ENCODE results near the gene PDZRN3.

The PDZRN3 gene

DNA sequence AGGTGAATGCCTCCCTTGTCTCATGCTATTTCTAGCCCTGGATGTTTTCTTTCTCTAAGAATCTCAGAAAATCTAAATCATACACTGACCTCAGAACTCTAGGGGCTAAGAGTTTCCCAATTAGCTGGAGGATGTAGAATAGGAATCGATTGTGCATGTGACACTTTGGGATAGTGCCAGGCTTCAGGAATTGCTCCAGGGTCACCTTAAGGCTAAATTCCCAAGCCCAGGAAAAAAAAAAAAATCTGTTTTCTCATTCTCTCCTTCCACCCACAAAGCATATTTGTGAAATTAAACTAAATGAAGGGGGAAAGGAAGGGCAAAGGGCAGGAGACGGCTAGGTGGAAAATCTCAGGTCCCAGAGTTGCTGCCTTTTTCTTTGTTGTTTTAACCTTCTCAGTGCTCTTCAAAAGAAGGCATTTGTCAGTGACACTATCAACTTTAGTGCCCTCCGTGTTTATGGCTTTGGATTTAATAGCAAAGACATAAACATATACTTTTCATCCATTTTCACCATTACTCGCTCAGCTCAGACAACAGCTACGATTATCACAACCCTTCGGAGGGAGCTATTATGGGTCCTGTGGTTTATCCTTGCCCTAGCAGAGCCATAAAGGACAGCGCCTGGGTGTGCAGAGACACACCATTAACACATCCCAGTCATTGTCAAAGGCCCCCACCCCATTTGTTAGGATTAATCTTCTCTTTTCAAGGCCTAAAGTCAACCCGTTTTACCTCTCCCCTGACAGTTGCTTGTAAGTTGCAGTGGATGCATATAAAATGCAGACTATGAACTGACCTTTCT, 271.7 kb downstream of the PDZRN3 start:
- no peak overlapping the region for H3K4me3 ChIP-seq (replicated peaks in 1 of 2; ENCODE audit: low read depth in 2 of 2, low read length in 2 of 2)
- TF ChIP-seq, protein P1, sequence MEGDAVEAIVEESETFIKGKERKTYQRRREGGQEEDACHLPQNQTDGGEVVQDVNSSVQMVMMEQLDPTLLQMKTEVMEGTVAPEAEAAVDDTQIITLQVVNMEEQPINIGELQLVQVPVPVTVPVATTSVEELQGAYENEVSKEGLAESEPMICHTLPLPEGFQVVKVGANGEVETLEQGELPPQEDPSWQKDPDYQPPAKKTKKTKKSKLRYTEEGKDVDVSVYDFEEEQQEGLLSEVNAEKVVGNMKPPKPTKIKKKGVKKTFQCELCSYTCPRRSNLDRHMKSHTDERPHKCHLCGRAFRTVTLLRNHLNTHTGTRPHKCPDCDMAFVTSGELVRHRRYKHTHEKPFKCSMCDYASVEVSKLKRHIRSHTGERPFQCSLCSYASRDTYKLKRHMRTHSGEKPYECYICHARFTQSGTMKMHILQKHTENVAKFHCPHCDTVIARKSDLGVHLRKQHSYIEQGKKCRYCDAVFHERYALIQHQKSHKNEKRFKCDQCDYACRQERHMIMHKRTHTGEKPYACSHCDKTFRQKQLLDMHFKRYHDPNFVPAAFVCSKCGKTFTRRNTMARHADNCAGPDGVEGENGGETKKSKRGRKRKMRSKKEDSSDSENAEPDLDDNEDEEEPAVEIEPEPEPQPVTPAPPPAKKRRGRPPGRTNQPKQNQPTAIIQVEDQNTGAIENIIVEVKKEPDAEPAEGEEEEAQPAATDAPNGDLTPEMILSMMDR (IDR thresholded peaks at IDR 0.05; ENCODE audit: low read depth, low read length), result no peak
- DNase-seq (ENCODE audit: low read depth in 2 of 2), result no peak

DNA sequence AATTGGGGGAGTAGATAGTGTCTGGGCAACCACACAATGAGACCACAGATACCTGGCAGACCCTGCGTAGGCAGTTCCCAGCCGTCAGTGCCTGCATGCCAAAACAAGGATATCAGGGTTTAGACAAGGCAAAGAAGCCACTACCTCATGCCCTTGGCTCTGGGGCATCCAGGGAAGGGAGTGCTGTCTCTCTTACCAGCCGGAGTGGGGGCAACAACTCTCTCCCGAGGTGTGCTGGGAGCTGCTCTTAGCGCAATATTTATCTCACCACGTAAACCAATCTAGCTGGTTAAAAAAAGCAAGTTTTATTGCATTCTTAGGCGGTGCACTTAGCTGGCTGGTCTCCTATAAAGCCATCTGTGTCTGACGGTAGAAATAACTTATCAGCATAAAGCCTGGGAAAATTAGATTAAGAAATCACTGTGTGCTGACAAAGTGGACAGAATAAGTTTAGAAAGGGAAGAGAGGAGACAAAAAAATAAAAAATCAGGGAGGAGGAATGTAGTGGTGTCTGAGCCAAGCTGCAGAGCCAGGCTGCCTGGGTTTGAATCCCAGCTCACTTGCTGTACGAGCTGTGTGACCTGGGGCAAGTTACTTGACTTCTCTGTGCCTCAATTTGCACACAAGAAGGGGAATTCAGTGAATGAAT, 273.2 kb downstream of the PDZRN3 start:
- no peak overlapping the region for H3K4me3 ChIP-seq (replicated peaks in 1 of 2; ENCODE audit: low read depth in 2 of 2, low read length in 2 of 2)
- TF ChIP-seq, protein P1 (IDR thresholded peaks at IDR 0.05; ENCODE audit: low read depth, low read length), result no peak
- no peak for DNase-seq (ENCODE audit: low read depth in 2 of 2)

DNA sequence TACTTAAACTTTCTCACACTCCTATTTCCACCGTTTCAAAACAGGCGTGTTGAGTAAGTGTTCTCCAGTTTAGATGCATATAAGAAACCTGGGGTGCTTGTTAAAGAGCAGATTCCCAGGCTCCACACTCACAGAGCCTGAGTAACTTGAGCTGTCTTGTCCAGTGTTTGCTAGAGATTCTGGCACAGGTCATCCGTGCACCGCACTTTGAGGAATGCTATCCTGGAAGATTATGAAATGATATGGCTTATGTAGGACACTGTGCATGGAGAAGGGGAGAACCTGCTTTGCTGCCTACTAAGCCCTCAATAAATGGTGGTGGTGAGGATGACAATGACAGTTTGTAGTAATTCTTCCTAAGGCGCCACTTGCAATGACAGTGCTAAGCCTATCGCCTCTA, 273.7 kb downstream of the PDZRN3 start:
- TF ChIP-seq, protein P1 (IDR thresholded peaks at IDR 0.05; ENCODE audit: low read depth, low read length), result no peak
- no peak for DNase-seq (ENCODE audit: low read depth in 2 of 2)
- H3K4me3 ChIP-seq (replicated peaks in 1 of 2; ENCODE audit: low read depth in 2 of 2, low read length in 2 of 2), result no peak overlapping the region

DNA sequence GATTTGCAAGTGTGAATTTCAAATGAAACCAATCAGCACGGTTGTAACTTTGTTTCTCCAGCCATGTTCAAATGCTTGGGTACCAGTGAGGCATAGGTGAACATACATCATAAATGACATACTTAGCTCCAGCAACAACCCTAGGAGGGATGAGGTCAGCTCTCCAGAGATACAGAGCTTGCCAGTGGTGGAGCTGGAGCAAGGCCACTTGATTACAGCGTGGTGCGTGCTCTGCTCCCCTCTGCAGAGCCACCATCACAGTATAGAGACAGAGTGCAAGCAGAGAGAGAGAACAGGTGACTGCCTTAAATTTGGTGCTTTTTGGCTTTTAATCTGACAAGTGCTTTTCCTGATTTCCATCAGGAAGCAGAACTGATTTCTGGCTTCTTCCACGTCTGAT, 275.1 kb downstream of the PDZRN3 start:
- no peak overlapping the region for H3K4me3 ChIP-seq (replicated peaks in 1 of 2; ENCODE audit: low read depth in 2 of 2, low read length in 2 of 2)
- TF ChIP-seq, protein P1 (IDR thresholded peaks at IDR 0.05; ENCODE audit: low read depth, low read length), result no peak
- no peak for DNase-seq (ENCODE audit: low read depth in 2 of 2)

DNA sequence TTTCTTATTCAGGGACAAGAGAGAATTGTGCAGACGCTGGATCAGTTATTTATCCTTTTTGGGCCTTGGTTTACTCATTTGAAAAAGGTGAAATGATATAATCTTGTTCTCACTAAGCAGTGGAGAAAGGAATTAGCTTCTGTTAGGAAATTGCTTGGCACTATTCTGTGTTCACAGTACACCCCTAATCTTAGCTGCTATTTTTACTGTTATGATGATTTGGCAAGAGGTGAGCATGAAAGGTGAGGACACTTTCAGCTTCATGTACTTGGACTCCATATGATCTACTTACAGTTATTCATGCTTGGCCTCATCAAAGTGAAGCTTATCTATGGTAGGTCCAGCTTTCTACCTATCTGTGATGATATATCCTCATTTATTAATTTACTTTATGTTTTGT, 282.7 kb downstream of the PDZRN3 start:
- DNase-seq (ENCODE audit: low read depth in 2 of 2), result no peak
- no peak overlapping the region for H3K4me3 ChIP-seq (replicated peaks in 1 of 2; ENCODE audit: low read depth in 2 of 2, low read length in 2 of 2)
- TF ChIP-seq, protein P1 (IDR thresholded peaks at IDR 0.05; ENCODE audit: low read depth, low read length), result no peak

DNA sequence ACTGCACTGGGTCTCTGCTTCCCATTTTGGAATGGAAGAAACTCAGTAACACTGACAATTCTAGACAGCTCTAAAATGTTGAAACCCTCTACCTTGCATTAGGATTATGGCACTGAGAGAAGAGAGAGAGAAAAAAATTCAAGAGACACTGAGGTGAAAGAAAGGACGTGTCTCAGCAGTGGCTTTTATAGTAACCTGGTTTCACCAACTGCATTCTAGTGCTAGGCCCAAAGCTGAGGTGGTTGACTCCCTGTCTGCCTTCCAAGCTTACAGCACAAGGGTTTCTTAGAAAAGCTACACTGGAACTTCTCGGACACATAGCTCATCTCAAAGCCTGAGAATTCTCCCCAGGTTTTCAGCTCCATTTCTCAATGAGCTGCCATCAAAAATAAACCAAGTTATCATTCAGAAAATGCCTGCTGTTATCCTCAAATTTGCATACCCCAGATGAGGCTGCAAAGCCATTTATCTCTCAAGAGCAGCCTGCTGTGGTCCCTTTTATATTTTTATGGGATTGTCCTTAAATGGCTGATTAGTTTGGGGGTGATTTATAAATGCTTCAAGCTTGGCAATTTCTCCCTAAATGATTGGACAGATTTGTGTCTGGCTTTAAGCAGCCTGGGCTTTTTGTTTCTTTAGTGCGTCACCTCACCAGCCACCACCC, 283.3 kb downstream of the PDZRN3 start:
- no peak overlapping the region for H3K4me3 ChIP-seq (replicated peaks in 1 of 2; ENCODE audit: low read depth in 2 of 2, low read length in 2 of 2)
- TF ChIP-seq, protein P1 (IDR thresholded peaks at IDR 0.05; ENCODE audit: low read depth, low read length), result no peak
- no peak for DNase-seq (ENCODE audit: low read depth in 2 of 2)

Measured in cardiac fibroblast (primary cell).